Hepatocyte (in vitro differentiated cells): ENCODE measurements around the gene MRPS10. TPM values are rescaled to one million over a fixed set of nuclear protein-coding genes. Genes with fewer than 3 reads are reported as not detected.

Source experiments
- DNase-seq: peaks from one replicate; pipeline ENCODE4 v3.0.0-alpha.2; 2016; ENCODE audit warnings: low spot score
- H2AFZ ChIP-seq: fragments of 200-600 bp; sonication (generic); 2 replicates; pipeline ENCODE4 v1.6.0; 2016; ENCODE audit warnings: antibody characterized with exemption, mild to moderate bottlenecking
- H3K27ac ChIP-seq: fragments of 200-600 bp; sonication (generic); 2 replicates; pipeline ENCODE4 v1.5.1; 2016; ENCODE audit warnings: mild to moderate bottlenecking
- H3K27me3 ChIP-seq: fragments of 200-600 bp; sonication (generic); 2 replicates; pipeline ENCODE4 v1.6.1; 2016
- H3K36me3 ChIP-seq: fragments of 200-600 bp; sonication (generic); replicated peaks from 2 replicates; pipeline ENCODE4 v1.5.1; 2016; ENCODE audit warnings: low read depth; ENCODE audit not compliant: insufficient read depth
- H3K4me1 ChIP-seq: fragments of 200-600 bp; sonication (generic); 2 replicates; pipeline ENCODE4 v1.5.1; 2016; ENCODE audit warnings: mild to moderate bottlenecking, moderate library complexity; ENCODE audit not compliant: insufficient read depth
- H3K4me2 ChIP-seq: fragments of 200-600 bp; sonication (generic); 2 replicates; pipeline ENCODE4 v1.6.0; 2016
- H3K4me3 ChIP-seq: fragments of 200-600 bp; sonication (generic); 2 replicates; pipeline ENCODE4 v1.5.1; 2016; ENCODE audit warnings: mild to moderate bottlenecking
- H3K79me2 ChIP-seq: fragments of 200-600 bp; sonication (generic); 2 replicates; pipeline ENCODE4 v1.6.0; 2017; ENCODE audit warnings: mild to moderate bottlenecking
- H3K9me2 ChIP-seq: fragments of 200-600 bp; sonication (generic); replicated peaks from 2 replicates; pipeline ENCODE4 v1.6.0; 2017; ENCODE audit warnings: mild to moderate bottlenecking; ENCODE audit not compliant: insufficient read depth
- H3K9me3 ChIP-seq: fragments of 200-600 bp; sonication (generic); 2 replicates; pipeline ENCODE4 v1.5.1; 2016; ENCODE audit warnings: low read depth, mild to moderate bottlenecking
- H4K20me1 ChIP-seq: fragments of 200-600 bp; sonication (generic); 2 replicates; pipeline ENCODE4 v1.6.0; 2016; ENCODE audit warnings: mild to moderate bottlenecking; ENCODE audit not compliant: insufficient read depth, poor library complexity, severe bottlenecking
- CTCF ChIP-seq: fragments of 200-600 bp; sonication (generic); IDR thresholded peaks from 2 replicates; pipeline ENCODE4 v1.5.1; 2016; ENCODE audit warnings: antibody characterized with exemption, mild to moderate bottlenecking; ENCODE audit not compliant: poor library complexity
- EZH2 ChIP-seq: fragments of 200-600 bp; sonication (generic); IDR thresholded peaks from 2 replicates; pipeline ENCODE4 v1.6.1; 2016; ENCODE audit warnings: antibody characterized with exemption, mild to moderate bottlenecking, borderline replicate concordance
- EZH2phosphoT487 ChIP-seq: fragments of 200-600 bp; sonication (generic); IDR thresholded peaks from one replicate; pipeline ENCODE4 v1.6.1; 2018; ENCODE audit warnings: antibody characterized with exemption, mild to moderate bottlenecking, low read depth, moderate library complexity; ENCODE audit not compliant: unreplicated experiment, severe bottlenecking
- WGBS: methylation state at CpG from one replicate; pipeline ENCODE4 v1.1.6; 2016; ENCODE audit warnings: low lambda C conversion rate; ENCODE audit errors: missing lambda C conversion rate; 5-methylcytosine and 5-hydroxymethylcytosine counted together
- polyA plus RNA-seq: library from polyadenylated mRNA; unstranded; fragments of >200 nt; fragmentation: Nextera tagmentation; extraction: Ambion mirVana; gene quantifications from 2 replicates; pipeline ENCODE4 v1.2.1, GENCODE V29; 2016
- total RNA-seq: library from RNA; depleted of rRNA; stranded (reverse); fragments of >200 nt; gene quantifications from 2 replicates; pipeline ENCODE4 v1.2.3, GENCODE V29; 2014

MRPS10 gene
- total and polyA plus RNA-seq, 2 experiments from 2014 or later = 26.8 to 42.8 TPM

GRCh38 chr6:42227173-42227850, 9.7 kb upstream of the MRPS10 start:
- 70% methylated on average over 9 of the region's 9 CpGs for WGBS

GRCh38 chr6:42226645-42227143, 9.0 kb upstream of the MRPS10 start:
- peak overlapping the region; percentile 56 for H3K4me2 ChIP-seq
- no peaks in the 10 kb centered on the region for H3K79me2 ChIP-seq
- no peaks in the 10 kb centered on the region for H3K36me3 ChIP-seq
- peak; percentile 83 for DNase-seq
- no peaks in the 10 kb centered on the region for H3K27me3 ChIP-seq
- TF ChIP-seq CTCF = no peak
- TF ChIP-seq EZH2 = no peak
- no peak for TF ChIP-seq EZH2phosphoT487
- H3K4me1 ChIP-seq = peaks cover 20% of the 10 kb centered on the region
- no peak overlapping the region for H2AFZ ChIP-seq
- peak overlapping the region; percentile 89 for H3K27ac ChIP-seq
- no peaks in the 10 kb centered on the region for H4K20me1 ChIP-seq
- H3K9me2 ChIP-seq = no peaks in the 10 kb centered on the region
- H3K4me3 ChIP-seq = no peak overlapping the region
- no peaks in the 10 kb centered on the region for H3K9me3 ChIP-seq
- 33% methylated on average over 8 of the region's 8 CpGs for WGBS

More at GRCh38 chr6:42227173-42227850, 9.7 kb upstream of the MRPS10 start:
- H3K4me3 ChIP-seq = no peak overlapping the region
- no peaks in the 10 kb centered on the region for H4K20me1 ChIP-seq
- H2AFZ ChIP-seq = no peak overlapping the region
- no peaks in the 10 kb centered on the region for H3K79me2 ChIP-seq
- H3K27ac ChIP-seq = peak overlapping the region; percentile 89
- H3K36me3 ChIP-seq = no peaks in the 10 kb centered on the region
- H3K9me3 ChIP-seq = no peaks in the 10 kb centered on the region
- no peak for TF ChIP-seq EZH2phosphoT487
- DNase-seq = no peak
- no peaks in the 10 kb centered on the region for H3K27me3 ChIP-seq
- H3K4me1 ChIP-seq = peaks cover 20% of the 10 kb centered on the region
- peak overlapping the region; percentile 56 for H3K4me2 ChIP-seq
- no peaks in the 10 kb centered on the region for H3K9me2 ChIP-seq

GRCh38 chr6:42226161-42226611, 8.5 kb upstream of the MRPS10 start:
- no peaks in the 10 kb centered on the region for H3K9me3 ChIP-seq
- WGBS = 67% methylated on average over 3 of the region's 3 CpGs
- peak; percentile 21 for DNase-seq

GRCh38 chr6:42225419-42225818, 7.8 kb upstream of the MRPS10 start:
- Histone ChIP-seq H4K20me1 (no peaks in the 10 kb centered on the region), H3K27ac (peak overlapping the region; percentile 89), H3K9me2 (no peaks in the 10 kb centered on the region), H3K9me3 (no peaks in the 10 kb centered on the region), H3K4me1 (peaks cover 20% of the 10 kb centered on the region), H3K4me2 (no peak overlapping the region), H3K36me3 (no peaks in the 10 kb centered on the region), H2AFZ (no peak overlapping the region), H3K4me3 (no peak overlapping the region), H3K79me2 (no peaks in the 10 kb centered on the region), H3K27me3 (no peaks in the 10 kb centered on the region)
- 96% methylated on average over 4 of the region's 4 CpGs for WGBS
- no peak for DNase-seq
- TF ChIP-seq CTCF (no peak), EZH2phosphoT487 (no peak), EZH2 (no peak)

More at GRCh38 chr6:42226161-42226611, 8.5 kb upstream of the MRPS10 start:
- no peaks in the 10 kb centered on the region for H4K20me1 ChIP-seq
- TF ChIP-seq EZH2phosphoT487 = no peak
- H3K27ac ChIP-seq = peak overlapping the region; percentile 89
- no peaks in the 10 kb centered on the region for H3K27me3 ChIP-seq
- H2AFZ ChIP-seq = no peak overlapping the region
- peak overlapping the region; percentile 56 for H3K4me2 ChIP-seq
- H3K79me2 ChIP-seq = no peaks in the 10 kb centered on the region
- no peaks in the 10 kb centered on the region for H3K36me3 ChIP-seq
- no peak overlapping the region for H3K4me3 ChIP-seq
- H3K9me2 ChIP-seq = no peaks in the 10 kb centered on the region
- H3K4me1 ChIP-seq = peaks cover 20% of the 10 kb centered on the region
